Spleen (tissue), 7 donors: ENCODE results near the gene RAET1L.

Experiments
- CTCF ChIP-seq, 11 experiments: fragments of 200-600 bp in 7 of 11; fragments of 450-650 bp in 4 of 11; sonication (generic) in 4 of 11; IDR thresholded peaks in 8 of 11; conservative IDR thresholded peaks in 3 of 11; 1 replicate in 7 of 11; 2 replicates in 4 of 11; pipeline versions ENCODE4 v1.4.0 to v1.8.0; 2016 to 2021; ENCODE audit warnings: antibody characterized with exemption in 11 of 11, inconsistent platforms in 4 of 11, mild to moderate bottlenecking in 1 of 11
- POLR2A ChIP-seq, 3 donors: fragments of 450-650 bp; IDR thresholded peaks; one replicate each; pipeline ENCODE4 v1.5.1; 2017; ENCODE audit warnings: antibody characterized with exemption in 3 of 3, mild to moderate bottlenecking in 1 of 3
- POLR2AphosphoS5 ChIP-seq, 3 donors: sonication (generic); formaldehyde crosslinking; IDR thresholded peaks; one replicate each; pipeline ENCODE4 v1.5.1; 2017; ENCODE audit warnings: antibody characterized with exemption in 3 of 3
- donor health status: DM: no; HTN: no; CAD: no; lungs with moderate emphysema.
- donor health status: DM: no; HTN: no; CAD: no.
- donor health status: DM: no; HTN: no; CAD: no.

GRCh38 chr6:150006961-150007464, 18.3 kb downstream of the RAET1L start:
- TF ChIP-seq CTCF (IDR thresholded peaks at IDR 0.05 in 8 of 11, conservative IDR thresholded peaks at IDR 0.05 in 3 of 11) (peak; percentile 14 to 62 (median 40)), POLR2A (IDR thresholded peaks at IDR 0.05) (no peak), POLR2AphosphoS5 (IDR thresholded peaks at IDR 0.05) (no peak)
